NOMO-1 treated with DMSO at 0.1 percent for 48 hours (cell line): ENCODE data around the gene C20orf204.
A peak's percentile ranks its signal among the peaks of the same experiment; 100 is the strongest.

Experiments used
- DNase-seq: peaks from one replicate; lab custom pipeline; 2025; ENCODE audit not compliant: unreplicated experiment; lab: John Stamatoyannopoulos, UW

The C20orf204 gene

DNA sequence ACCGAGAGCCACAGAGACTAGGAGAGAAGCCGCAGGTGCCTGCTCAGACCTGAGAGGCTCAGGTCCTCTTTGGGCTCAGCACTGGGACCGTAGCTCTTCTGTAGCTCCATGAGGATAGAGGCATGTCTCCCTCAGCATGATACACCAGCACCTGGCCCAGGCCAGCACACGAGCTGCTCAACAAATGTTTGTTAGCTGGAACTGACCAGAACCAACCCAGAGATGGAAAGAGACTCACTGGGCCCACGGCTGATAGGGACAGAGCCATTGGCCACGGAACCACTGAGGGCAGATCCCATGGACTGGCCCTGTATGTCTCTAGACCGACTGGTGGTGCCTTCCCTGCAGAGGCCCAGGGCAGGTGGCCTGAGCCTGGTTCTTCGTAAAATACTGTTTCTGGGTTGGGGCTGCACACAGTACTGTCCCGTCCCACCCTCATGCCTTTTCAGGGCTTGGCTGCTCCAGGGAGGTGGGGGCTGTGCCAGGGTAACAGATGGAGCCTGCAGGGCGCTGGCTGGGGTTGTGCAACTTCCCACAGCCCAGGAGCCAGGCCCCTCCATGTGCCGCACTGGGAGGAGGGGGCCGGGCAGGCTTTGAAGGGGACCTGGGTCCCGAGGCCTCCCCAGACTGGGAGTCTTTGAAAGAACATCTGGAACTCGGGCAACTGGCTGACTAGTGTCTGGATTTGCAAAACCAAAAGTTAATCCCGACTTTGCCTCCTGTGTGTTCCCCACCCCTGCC, 5.2 kb downstream of the C20orf204 start:
- DNase-seq, result no peak

DNA sequence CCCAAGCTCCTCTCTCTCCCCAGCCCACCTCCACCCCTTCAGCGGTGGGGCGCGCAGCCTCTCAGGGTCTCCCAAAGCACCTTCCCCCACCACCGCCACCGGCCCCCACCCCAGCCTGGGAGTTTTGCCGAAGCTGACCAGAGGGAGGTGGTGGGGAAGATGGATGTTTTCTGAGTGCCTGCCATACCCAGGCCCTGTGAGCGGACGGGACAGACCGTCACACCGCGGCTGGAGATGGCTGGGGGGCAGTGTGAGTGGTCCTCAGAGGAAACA, 5.7 kb downstream of the C20orf204 start:
- no peak for DNase-seq

DNA sequence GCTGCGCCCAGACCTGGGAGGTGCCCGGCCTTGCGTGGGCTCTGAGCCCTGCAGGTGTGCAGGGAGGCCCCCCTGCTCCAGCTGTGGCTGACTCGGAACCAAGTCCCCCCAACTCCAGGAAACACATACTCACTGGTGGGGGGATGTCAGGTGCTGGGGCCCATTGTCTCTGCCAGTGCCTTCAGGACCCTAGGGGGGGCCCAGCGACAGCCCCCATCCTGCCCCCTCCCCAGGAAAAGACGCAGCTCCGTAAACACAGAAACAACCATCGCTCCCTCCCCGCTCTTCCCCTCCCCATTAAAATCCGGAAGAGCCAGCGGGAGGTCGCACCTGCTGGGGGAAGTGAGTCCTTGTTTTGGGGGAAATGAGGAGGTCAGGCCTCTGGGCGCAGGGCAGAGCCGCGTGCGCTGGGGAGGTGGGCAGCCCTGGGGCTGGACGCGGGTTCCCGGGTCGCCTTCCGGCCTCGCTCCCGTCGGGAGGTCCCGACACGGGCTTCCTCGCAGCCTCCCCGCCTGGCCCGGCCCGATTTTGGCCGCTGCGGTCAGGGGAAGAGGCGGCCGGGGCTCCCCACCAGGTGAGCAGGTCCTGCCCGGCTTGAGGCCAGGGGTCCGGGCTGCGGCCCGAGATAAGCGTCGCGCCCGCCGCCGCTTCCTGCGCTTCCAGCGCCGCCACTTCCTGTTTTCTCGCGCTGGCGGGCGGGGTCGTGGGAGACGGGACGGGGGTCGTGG, 6.2 kb downstream of the C20orf204 start:
- peak; percentile 28 for DNase-seq

GRCh38 chr20:64043768-64044167, 7.8 kb downstream of the C20orf204 start:
- no peak for DNase-seq

- DNase-seq, result no peak
Measured at GRCh38 chr20:64044484-64045247, 8.7 kb downstream of the C20orf204 start.

GRCh38 chr20:64045346-64046011, 9.5 kb downstream of the C20orf204 start:
- no peak for DNase-seq

DNA sequence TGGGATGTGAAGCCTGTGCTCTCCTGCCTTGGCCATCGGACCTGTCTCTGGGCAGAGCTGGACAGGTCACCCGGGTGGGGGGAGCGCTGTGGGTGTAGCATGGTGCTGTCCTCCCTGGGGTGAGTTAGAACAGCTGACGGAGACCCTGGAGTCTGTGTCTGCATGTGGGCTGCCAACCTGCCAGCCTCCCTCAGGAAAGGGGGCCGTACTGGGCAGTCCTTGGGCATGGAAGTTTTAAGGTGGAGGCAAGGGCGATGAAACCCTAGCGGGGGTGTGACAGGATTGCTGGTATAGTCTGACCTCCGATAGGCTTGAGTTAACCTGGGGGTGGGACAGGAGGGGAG, 11.0 kb downstream of the C20orf204 start:
- DNase-seq, result no peak

- DNase-seq, result no peak
Measured at GRCh38 chr20:64047968-64048401, 12.0 kb downstream of the C20orf204 start.

GRCh38 chr20:64048402-64049044, 12.5 kb downstream of the C20orf204 start:
- no peak for DNase-seq

DNA sequence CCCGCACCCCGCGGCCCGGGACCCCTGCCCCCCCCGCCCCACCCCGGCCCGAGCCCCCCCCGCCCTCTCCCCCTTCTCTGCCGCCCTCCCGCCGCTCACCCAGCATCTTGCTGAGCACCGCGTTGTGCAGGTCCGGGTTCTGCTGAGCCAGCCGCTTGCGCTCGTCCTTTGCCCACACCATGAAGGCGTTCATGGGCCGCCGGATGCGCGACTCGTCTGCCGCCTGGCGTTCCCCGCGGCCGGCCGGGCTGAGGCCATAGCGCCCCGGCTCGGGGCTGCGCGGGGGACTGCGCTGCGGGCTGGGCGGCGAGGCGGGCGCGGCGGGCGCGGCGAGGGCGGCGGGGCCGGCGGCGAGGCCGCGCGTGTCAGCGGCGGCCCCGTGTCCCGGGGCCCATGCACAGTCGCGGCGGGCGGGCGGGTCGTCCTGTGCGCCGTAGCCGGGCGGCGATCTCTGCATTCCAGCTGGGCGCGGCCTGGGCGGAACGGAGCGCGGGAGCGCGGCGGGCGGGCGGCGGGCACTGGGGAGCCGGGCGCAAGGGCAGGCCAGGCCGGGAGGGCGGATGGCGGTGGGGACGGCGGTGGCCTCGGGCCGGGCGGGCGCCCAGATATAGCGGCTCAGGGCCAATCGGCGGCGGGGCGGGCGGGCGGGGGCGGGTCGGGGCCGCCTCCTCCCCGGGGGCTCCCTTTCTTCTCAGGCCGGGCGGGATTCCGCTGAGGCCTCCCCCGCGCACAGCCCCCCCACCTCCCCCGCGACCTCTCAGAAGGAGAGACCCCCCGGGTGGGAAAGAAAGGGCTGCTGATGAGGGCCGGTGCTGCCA, 13.3 kb downstream of the C20orf204 start, which contains the start of gene SOX18:
Gene SOX18, minus strand, starts transcription at position 580 of the 818 bp plus-strand sequence. Its CDS starts 123 bp downstream, at position 457.
- peak; percentile 20 for DNase-seq

DNA sequence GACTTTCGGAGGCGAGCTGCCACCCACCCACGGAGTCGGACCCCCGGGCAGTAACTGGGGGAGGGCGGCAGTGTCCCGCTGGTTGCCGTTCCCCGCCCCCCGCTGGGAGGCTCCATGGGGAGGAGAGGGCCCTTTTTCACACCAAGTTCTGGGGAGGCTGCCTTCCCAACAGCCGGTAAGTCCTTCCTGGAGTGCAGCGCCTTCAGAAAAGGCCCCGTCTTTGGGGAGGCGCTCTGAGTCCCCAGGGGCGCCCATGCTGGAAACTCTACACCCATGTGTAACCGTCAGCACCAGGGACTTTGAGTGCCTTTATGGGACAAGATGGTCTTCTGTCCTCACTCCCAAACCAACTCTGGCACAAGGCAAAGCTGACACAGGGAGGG, 13.9 kb downstream of the C20orf204 start:
- no peak for DNase-seq

DNA sequence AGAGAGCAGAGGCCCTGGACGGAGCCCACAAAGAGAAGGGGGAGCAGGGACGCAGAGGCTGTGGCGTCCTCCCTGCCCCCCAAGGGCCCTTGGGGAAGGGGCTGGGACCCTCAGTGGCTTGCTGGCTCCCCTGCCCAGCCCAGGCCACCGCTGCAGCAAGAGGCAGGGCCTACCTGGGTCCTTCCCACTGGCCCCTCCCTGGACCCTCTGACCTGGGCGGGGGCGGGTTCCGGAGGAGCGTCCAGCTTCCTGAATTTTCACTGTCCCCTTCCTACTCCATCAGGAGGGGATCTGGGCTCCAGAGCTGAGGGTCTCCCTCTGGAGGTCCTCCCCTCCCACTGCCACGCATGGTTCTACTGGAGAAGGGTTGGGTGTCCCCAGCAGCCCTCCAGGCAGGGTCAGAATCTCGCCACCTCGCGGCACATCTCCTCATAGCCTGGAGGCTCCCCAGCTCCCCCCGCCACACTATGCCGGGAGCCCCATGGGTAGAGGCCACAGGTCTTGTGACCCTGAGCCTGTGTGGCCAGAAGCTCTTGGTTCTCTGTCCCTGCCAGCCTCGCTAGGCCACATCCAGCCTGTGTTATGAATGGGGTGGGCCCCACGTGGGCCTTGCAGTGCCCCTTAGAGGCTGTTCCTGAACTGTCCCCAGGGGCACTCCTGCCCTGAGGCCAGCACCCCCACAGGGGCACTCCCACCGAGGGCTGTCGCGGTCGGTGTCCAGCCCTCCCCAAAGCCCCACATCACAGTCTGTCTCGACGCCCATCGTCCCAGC, 14.5 kb downstream of the C20orf204 start:
- DNase-seq, result no peak

- DNase-seq, result no peak
Measured at GRCh38 chr20:64051033-64051452, 15.1 kb downstream of the C20orf204 start.

GRCh38 chr20:64051561-64052325, 15.8 kb downstream of the C20orf204 start:
- no peak for DNase-seq

DNA sequence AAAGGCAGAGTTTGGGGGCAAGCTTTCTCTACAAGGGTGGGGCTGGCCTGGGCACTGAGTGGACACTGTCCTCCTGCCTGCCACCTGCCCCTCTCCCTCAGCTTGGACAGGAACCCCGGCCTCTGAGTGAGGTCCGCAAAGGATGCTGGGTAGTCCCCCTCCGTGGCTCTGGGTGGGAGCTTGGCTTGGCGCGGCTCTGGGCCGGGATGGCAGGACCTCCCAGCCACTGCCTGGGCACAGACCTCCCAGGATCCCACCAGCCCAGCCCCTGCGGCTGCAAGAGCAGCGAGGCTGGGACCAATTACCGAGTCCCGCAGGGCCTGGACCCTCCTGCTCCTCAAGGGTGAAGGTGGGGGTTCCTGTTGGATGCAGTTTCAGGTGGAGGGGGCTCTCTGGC, 16.3 kb downstream of the C20orf204 start:
- no peak for DNase-seq

DNA sequence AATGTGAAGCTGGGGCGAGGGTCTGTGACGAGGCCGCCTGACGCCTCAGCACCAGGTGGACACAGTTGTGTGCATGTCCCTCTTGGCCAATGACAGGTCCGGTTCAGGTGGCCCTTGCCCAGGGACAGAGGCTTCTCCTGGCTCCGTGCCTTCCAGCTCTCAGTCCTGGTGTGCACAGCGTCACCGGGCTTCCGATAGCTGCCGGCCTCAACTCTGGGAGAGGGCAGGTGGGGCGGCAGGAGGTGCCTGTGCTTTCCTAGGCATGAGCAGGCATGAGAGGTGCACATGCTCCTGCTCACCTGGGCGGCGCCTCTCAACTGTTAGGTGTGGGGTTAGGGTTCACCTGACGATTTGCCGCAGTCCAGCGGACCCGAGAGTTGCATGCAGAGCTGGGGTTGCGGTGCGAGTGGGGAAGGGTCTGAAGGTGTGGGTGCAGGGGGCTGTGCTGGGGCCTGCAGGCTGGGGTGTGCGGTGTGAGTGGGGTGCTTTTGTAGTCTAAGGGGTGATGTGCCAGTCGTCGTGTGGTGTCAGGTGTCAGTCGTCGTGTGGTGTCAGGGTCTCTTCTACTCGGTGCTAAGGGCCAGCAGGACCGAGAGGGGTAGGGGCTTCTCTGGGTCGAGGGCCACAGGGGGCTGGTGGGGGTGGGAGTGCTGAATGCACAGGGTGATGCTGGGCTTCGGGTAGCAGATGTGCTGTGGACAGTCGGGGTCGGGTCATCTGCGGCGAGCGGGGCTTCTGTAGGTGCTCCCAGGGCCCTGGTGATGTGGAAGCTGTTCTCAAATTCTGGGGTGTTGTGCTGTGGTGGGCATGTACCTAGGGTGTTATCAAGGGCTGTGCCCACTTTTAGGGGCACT, 17.2 kb downstream of the C20orf204 start:
- no peak for DNase-seq

GRCh38 chr20:64053841-64054661, 18.1 kb downstream of the C20orf204 start:
- DNase-seq, result peak; percentile 17
